SK-N-SH (cell line): ENCODE results near the gene SYT3. TPM values are rescaled to one million over a fixed set of nuclear protein-coding genes. Genes with fewer than 3 reads are reported as not detected.

ENCODE experiments used
- CTCF ChIA-PET: fragments of 300-600, 350-600 bp; formaldehyde crosslinking; extraction: SDS; loops from one replicate; lab custom pipeline; 2021; lab: Yijun Ruan, JAX
- POLR2A ChIA-PET: fragments of 350-600 bp; sonication (Branson Sonifier 250); formaldehyde crosslinking; extraction: SDS; loops from one replicate; lab custom pipeline; 2020; ENCODE audit warnings: antibody characterized with exemption, inconsistent platforms; lab: Yijun Ruan, JAX
- DNase-seq: peaks from one replicate; pipeline ENCODE4 v3.0.0; 2012
- H2AFZ ChIP-seq: fragments of 200-600 bp; sonication (generic); 2 replicates; pipeline ENCODE4 v1.8.1; 2016; ENCODE audit warnings: antibody characterized with exemption, mild to moderate bottlenecking, low read depth
- H3F3A ChIP-seq: fragments of 200-600 bp; sonication (generic); replicated peaks from 2 replicates; pipeline ENCODE3; 2016; ENCODE audit warnings: antibody characterized with exemption, mild to moderate bottlenecking; ENCODE audit not compliant: insufficient read depth
- H3K27ac ChIP-seq, 2 experiments: fragments of 200-500 bp in 1 of 2; fragments of 200-600 bp in 1 of 2; sonication (Bioruptor generic) in 1 of 2; sonication (generic), shearing (Covaris generic) in 1 of 2; 2 replicates each; pipeline versions ENCODE4 v1.5.1 to v1.6.1; 2014 to 2016; ENCODE audit warnings: low read depth in 2 of 2, inconsistent platforms in 1 of 2, low read length in 1 of 2, mild to moderate bottlenecking in 1 of 2, mixed read lengths in 1 of 2
- H3K27me3 ChIP-seq: fragments of 200-600 bp; sonication (generic), shearing (Covaris generic); 2 replicates; pipeline ENCODE4 v1.6.1; 2016; ENCODE audit warnings: mixed run types; ENCODE audit not compliant: insufficient read depth
- H3K36me3 ChIP-seq, 2 experiments: fragments of 200-500 bp in 1 of 2; fragments of 200-600 bp in 1 of 2; sonication (Bioruptor generic) in 1 of 2; sonication (generic) in 1 of 2; replicated peaks in 1 of 2; 2 replicates each; pipeline versions ENCODE3 to v1.5.1; 2014 to 2016; ENCODE audit warnings: low read length in 1 of 2, mild to moderate bottlenecking in 1 of 2; ENCODE audit not compliant: insufficient read depth in 2 of 2, control insufficient read depth in 1 of 2
- H3K4me1 ChIP-seq, 2 experiments: fragments of 200-500 bp in 1 of 2; fragments of 200-600 bp in 1 of 2; sonication (Bioruptor generic) in 1 of 2; sonication (generic), shearing (Covaris generic) in 1 of 2; 2 replicates each; pipeline versions ENCODE4 v1.5.1 to v1.6.1; 2014 to 2016; ENCODE audit warnings: low read depth in 1 of 2, low read length in 1 of 2, mixed run types in 1 of 2; ENCODE audit not compliant: insufficient read depth in 2 of 2, control insufficient read depth in 1 of 2
- H3K4me2 ChIP-seq: fragments of 200-600 bp; sonication (generic), shearing (Covaris generic); 2 replicates; pipeline ENCODE4 v1.6.1; 2017; ENCODE audit warnings: mixed run types
- H3K4me3 ChIP-seq, 2 experiments: fragments of 200-500 bp in 1 of 2; fragments of 200-600 bp in 1 of 2; sonication (Bioruptor generic) in 1 of 2; sonication (generic), shearing (Covaris generic) in 1 of 2; 2 replicates each; pipeline versions ENCODE4 v1.5.1 to v1.8.1; 2014 to 2016; ENCODE audit warnings: low read depth in 2 of 2, inconsistent platforms in 1 of 2, low read length in 1 of 2, mild to moderate bottlenecking in 1 of 2, mixed read lengths in 1 of 2, moderate library complexity in 1 of 2
- H3K79me2 ChIP-seq: fragments of 200-600 bp; sonication (generic); 2 replicates; pipeline ENCODE4 v1.8.1; 2017; ENCODE audit warnings: mild to moderate bottlenecking; ENCODE audit not compliant: insufficient read depth
- H3K9ac ChIP-seq: fragments of 200-600 bp; sonication (generic); 2 replicates; pipeline ENCODE4 v1.6.1; 2017; ENCODE audit warnings: mixed run types
- H3K9me2 ChIP-seq: fragments of 200-600 bp; sonication (generic); 2 replicates; pipeline ENCODE4 v1.6.1; 2017; ENCODE audit warnings: mixed run types
- H3K9me3 ChIP-seq: fragments of 200-600 bp; sonication (generic); 2 replicates; pipeline ENCODE4 v1.6.1; 2017; ENCODE audit warnings: mixed run types, mild to moderate bottlenecking, moderate library complexity
- H4K20me1 ChIP-seq: fragments of 200-600 bp; sonication (generic); 2 replicates; pipeline ENCODE4 v1.6.1; 2017; ENCODE audit warnings: mild to moderate bottlenecking, mixed run types; ENCODE audit not compliant: insufficient read depth
- CHD2 ChIP-seq: fragments of 150-350 bp; IDR thresholded peaks from 2 replicates; pipeline ENCODE4 v1.6.1; 2018; ENCODE audit warnings: low read length; ENCODE audit not compliant: partially characterized antibody
- EZH2phosphoT487 ChIP-seq: fragments of 200-600 bp; sonication (generic); IDR thresholded peaks from 2 replicates; pipeline ENCODE4 v1.6.1; 2017; ENCODE audit warnings: low read depth, mixed run types, mild to moderate bottlenecking, antibody characterized with exemption, moderate library complexity, borderline replicate concordance
- GATA2 ChIP-seq: sonication (generic); formaldehyde crosslinking; IDR thresholded peaks from 2 replicates; pipeline ENCODE4 v1.5.0; 2020; ENCODE audit warnings: mild to moderate bottlenecking, missing genetic modification reagents
- NFIC ChIP-seq: IDR thresholded peaks from 2 replicates; pipeline ENCODE4 v1.4.0; 2012; ENCODE audit warnings: borderline replicate concordance
- NRF1 ChIP-seq: IDR thresholded peaks from 2 replicates; pipeline ENCODE4 v1.6.1; 2012; ENCODE audit warnings: low read depth, mild to moderate bottlenecking, low read length
- PBX3 ChIP-seq: IDR thresholded peaks from 2 replicates; pipeline ENCODE4; 2012
- POLR2AphosphoS5 ChIP-seq: IDR thresholded peaks from 2 replicates; pipeline ENCODE4 v1.6.1; 2012; ENCODE audit warnings: low read depth, low read length
- RAD21 ChIP-seq: IDR thresholded peaks from 2 replicates; pipeline ENCODE4 v1.6.1; 2012; ENCODE audit warnings: mild to moderate bottlenecking, low read length
- RCOR1 ChIP-seq: fragments of 150-350 bp; IDR thresholded peaks from 2 replicates; pipeline ENCODE4 v1.6.1; 2017; ENCODE audit warnings: antibody characterized with exemption, low read length
- REST ChIP-seq: IDR thresholded peaks from 2 replicates; pipeline ENCODE4 v1.6.1; 2012; ENCODE audit warnings: mild to moderate bottlenecking, low read depth, low read length, moderate library complexity
- RFX5 ChIP-seq: IDR thresholded peaks from 2 replicates; pipeline ENCODE4 v1.6.1; 2012; ENCODE audit warnings: mild to moderate bottlenecking, improper control_type of control experiment, low read length
- WGBS: methylation state at CpG from one replicate; pipeline ENCODE4 v1.1.6; 2017; ENCODE audit warnings: low lambda C conversion rate; 5-methylcytosine and 5-hydroxymethylcytosine counted together
- polyA plus RNA-seq, 3 experiments: library from polyadenylated mRNA; depleted of rRNA; stranded (reverse); fragments of >200 nt; gene quantifications; 2 replicates each; pipeline ENCODE4 v1.2.3, GENCODE V29; 2012
- TF ChIP-seq, protein P1 (sequence below): IDR thresholded peaks from 2 replicates; pipeline ENCODE4 v1.4.0; 2012; ENCODE audit warnings: low read depth, borderline replicate concordance
- TF ChIP-seq, protein P2 (sequence below): fragments of 200-600 bp; sonication (generic); IDR thresholded peaks from 2 replicates; pipeline ENCODE4 v1.6.1; 2017; ENCODE audit warnings: antibody characterized with exemption, mild to moderate bottlenecking, moderate library complexity

The SYT3 gene
- polyA plus RNA-seq, 1 of the 3 experiments (the other 2 are of a cell fraction) = 0.94 TPM

DNA sequence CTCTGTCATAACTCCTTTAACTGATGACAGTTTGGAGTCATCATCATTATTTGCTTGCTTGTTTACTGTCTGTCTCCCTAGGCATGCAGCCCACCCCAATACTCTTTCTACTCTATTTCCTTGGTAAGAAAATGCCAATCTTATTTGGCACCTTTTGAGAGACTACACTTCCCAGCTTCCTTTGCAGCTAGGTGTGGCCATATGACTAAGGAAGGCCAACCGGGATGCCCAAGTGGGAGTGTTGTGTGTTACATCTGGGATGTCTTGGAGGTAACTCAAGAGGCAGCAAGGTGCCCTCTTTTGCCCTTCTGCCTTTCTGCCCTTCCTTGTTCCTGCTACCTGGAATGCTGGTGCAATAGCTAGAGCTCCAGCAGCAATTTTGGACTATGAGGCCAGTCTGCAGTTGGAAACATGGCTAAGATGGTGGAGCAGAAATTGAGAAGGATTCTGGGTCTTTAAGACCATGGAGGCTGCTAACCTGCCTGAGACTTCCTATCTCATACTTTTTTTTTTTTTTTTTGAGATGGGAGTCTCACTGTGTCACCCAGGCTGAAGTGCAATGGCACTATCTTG, 37.0 kb upstream of the SYT3 start:
- no peak for TF ChIP-seq POLR2AphosphoS5
- no peak for TF ChIP-seq NFIC
- TF ChIP-seq NRF1 = no peak
- TF ChIP-seq EZH2phosphoT487 = no peak
- no peak for TF ChIP-seq PBX3
- Histone ChIP-seq H3K9ac (no peak overlapping the region), H3K4me2 (no peak overlapping the region), H3K9me2 (no peaks in the 10 kb centered on the region), H3K27me3 (no peaks in the 10 kb centered on the region), H3K4me1 (no peaks in the 10 kb centered on the region; a peak in 1 of 4 replicates), H3K9me3 (no peaks in the 10 kb centered on the region), H3K79me2 (no peaks in the 10 kb centered on the region), H3K27ac (no peak overlapping the region), H4K20me1 (no peaks in the 10 kb centered on the region), H2AFZ (no peak overlapping the region), H3K36me3 (no peaks in the 10 kb centered on the region), H3K4me3 (no peak overlapping the region), H3F3A (no peaks in the 10 kb centered on the region)
- ChIA-PET POLR2A (no interaction called here), CTCF (no interaction called here)
- DNase-seq = no peak
- WGBS = 84% methylated on average over 1 of the region's 1 CpG

DNA sequence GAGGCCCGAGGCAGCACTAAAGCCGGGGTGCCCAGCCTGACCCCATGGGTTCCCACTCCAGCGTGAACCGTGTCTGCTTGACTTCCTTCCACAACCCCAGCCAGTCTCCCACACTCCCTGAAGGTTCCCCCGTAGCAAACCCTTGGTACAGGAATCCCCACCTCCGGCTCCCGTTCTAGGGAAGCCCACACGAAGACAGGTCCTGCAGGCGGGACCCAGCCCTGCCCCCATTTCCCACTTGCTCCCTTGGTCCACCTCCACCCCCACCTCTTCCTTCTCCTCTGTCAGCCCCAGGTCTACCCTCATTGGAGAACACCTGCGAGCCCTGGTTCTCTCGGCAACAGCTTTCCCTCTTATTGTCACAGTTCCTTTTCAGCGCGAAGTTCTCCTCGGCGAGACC, 33.4 kb upstream of the SYT3 start:
- TF ChIP-seq, protein P1, sequence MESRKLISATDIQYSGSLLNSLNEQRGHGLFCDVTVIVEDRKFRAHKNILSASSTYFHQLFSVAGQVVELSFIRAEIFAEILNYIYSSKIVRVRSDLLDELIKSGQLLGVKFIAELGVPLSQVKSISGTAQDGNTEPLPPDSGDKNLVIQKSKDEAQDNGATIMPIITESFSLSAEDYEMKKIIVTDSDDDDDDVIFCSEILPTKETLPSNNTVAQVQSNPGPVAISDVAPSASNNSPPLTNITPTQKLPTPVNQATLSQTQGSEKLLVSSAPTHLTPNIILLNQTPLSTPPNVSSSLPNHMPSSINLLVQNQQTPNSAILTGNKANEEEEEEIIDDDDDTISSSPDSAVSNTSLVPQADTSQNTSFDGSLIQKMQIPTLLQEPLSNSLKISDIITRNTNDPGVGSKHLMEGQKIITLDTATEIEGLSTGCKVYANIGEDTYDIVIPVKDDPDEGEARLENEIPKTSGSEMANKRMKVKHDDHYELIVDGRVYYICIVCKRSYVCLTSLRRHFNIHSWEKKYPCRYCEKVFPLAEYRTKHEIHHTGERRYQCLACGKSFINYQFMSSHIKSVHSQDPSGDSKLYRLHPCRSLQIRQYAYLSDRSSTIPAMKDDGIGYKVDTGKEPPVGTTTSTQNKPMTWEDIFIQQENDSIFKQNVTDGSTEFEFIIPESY = no peak
- TF ChIP-seq GATA2 (CRISPR knock-in tag) (no peak), POLR2AphosphoS5 (no peak), RCOR1 (no peak), REST (no peak), RFX5 (no peak), RAD21 (no peak), PBX3 (no peak), NRF1 (no peak), CHD2 (no peak)
- TF ChIP-seq, protein P2, sequence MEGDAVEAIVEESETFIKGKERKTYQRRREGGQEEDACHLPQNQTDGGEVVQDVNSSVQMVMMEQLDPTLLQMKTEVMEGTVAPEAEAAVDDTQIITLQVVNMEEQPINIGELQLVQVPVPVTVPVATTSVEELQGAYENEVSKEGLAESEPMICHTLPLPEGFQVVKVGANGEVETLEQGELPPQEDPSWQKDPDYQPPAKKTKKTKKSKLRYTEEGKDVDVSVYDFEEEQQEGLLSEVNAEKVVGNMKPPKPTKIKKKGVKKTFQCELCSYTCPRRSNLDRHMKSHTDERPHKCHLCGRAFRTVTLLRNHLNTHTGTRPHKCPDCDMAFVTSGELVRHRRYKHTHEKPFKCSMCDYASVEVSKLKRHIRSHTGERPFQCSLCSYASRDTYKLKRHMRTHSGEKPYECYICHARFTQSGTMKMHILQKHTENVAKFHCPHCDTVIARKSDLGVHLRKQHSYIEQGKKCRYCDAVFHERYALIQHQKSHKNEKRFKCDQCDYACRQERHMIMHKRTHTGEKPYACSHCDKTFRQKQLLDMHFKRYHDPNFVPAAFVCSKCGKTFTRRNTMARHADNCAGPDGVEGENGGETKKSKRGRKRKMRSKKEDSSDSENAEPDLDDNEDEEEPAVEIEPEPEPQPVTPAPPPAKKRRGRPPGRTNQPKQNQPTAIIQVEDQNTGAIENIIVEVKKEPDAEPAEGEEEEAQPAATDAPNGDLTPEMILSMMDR = no peak
- CTCF ChIA-PET = interaction anchor here (1.8 kb wide), 1 partner anchor 110 kb away, joined by 6 read pairs; no protein-coding TSS in a partner anchor
- Histone ChIP-seq H3K36me3 (no peaks in the 10 kb centered on the region), H3K9ac (no peak overlapping the region), H2AFZ (no peak overlapping the region), H3K79me2 (no peaks in the 10 kb centered on the region), H3K27me3 (no peaks in the 10 kb centered on the region), H3K9me2 (no peaks in the 10 kb centered on the region), H3K27ac (no peak overlapping the region), H4K20me1 (no peaks in the 10 kb centered on the region), H3K4me2 (no peak overlapping the region), H3K4me1 (no peaks in the 10 kb centered on the region), H3F3A (no peaks in the 10 kb centered on the region), H3K4me3 (no peak overlapping the region), H3K9me3 (no peaks in the 10 kb centered on the region)
- POLR2A ChIA-PET = no interaction called here
- WGBS = 78% methylated on average over 14 of the region's 15 CpGs
- no peak for DNase-seq
